GM18868 (cell line): ENCODE data around the gene NPHP3.
"Not testable (repeated sequence)": the region's sequence is repeated elsewhere in the genome, so short reads cannot be mapped to it uniquely, and the experiment has no call there.

Experiments used
- ATAC-seq: cut with Tn5 transposase; IDR thresholded peaks from one replicate; pipeline ENCODE4 v1.9.1; 2021; ENCODE audit warnings: mild to moderate bottlenecking, moderate library complexity; ENCODE audit not compliant: unreplicated experiment

The NPHP3 gene, protein sequence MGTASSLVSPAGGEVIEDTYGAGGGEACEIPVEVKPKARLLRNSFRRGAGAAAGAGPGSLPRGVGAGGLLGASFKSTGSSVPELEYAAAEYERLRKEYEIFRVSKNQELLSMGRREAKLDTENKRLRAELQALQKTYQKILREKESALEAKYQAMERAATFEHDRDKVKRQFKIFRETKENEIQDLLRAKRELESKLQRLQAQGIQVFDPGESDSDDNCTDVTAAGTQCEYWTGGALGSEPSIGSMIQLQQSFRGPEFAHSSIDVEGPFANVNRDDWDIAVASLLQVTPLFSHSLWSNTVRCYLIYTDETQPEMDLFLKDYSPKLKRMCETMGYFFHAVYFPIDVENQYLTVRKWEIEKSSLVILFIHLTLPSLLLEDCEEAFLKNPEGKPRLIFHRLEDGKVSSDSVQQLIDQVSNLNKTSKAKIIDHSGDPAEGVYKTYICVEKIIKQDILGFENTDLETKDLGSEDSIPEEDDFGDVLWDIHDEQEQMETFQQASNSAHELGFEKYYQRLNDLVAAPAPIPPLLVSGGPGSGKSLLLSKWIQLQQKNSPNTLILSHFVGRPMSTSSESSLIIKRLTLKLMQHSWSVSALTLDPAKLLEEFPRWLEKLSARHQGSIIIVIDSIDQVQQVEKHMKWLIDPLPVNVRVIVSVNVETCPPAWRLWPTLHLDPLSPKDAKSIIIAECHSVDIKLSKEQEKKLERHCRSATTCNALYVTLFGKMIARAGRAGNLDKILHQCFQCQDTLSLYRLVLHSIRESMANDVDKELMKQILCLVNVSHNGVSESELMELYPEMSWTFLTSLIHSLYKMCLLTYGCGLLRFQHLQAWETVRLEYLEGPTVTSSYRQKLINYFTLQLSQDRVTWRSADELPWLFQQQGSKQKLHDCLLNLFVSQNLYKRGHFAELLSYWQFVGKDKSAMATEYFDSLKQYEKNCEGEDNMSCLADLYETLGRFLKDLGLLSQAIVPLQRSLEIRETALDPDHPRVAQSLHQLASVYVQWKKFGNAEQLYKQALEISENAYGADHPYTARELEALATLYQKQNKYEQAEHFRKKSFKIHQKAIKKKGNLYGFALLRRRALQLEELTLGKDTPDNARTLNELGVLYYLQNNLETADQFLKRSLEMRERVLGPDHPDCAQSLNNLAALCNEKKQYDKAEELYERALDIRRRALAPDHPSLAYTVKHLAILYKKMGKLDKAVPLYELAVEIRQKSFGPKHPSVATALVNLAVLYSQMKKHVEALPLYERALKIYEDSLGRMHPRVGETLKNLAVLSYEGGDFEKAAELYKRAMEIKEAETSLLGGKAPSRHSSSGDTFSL (N-terminal part only)

DNA sequence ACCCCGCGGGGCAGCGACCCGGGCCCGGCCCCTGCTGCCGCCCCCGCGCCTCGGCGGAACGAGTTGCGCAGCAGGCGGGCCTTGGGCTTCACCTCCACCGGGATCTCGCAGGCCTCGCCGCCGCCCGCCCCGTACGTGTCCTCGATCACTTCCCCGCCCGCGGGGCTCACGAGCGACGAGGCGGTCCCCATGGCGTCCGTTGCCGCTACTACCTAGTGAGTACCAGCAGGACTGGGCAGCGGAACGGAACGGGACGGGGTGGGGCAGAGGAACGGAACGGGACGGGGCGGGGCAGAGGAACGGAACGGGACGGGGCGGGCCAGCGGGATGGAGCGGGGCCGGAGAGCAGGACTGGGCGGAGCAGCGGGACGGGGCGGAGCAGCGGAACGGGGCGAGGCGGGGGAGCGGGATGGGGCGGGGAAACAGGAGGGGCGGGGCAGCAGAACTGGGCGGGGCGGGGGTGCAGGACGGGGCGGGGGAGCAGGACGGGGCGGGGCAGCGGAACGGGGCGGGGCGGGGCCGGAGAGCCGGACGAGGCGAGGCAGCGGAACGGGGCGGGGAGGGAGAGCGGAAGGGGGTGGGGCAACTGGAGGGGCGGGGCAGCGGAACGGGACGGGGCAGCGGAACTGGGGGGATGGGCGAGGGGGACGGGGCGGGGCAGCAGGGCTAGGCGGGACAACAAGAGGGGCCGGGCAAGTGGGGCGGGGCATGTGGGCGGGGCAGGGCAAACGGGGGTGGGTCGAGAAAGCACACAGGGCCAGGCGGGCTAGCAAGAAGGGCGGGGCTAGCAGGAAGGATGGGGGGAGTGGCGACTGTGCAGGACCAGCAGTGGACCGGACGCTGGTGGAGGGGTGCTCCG is at the start of gene NPHP3:
Gene NPHP3 (minus strand): TSS at position 245 of the 859 bp plus-strand sequence. CDS start 54 bp downstream, at position 191.
- ATAC-seq: peak; percentile 81

DNA sequence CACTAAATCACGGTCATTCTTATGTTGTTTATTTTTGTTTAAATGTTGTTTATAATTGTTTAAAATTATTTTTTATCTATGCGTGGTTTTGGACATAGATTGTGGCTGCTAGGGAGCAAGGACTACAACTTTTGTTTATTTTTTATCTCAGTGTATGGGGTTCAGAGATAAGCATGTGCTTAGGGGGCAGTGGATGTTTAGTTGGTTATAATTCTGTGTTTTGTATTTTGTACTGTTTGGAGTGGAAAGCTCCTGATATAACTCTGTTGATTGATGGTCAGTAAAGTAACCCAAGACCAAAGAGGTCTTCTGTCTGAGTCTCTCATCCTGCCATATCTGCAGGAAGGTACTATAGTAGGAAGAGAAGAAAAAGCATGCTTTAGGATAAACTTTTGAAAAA is 36.5 kb upstream of the NPHP3 start:
- no peak for ATAC-seq

DNA sequence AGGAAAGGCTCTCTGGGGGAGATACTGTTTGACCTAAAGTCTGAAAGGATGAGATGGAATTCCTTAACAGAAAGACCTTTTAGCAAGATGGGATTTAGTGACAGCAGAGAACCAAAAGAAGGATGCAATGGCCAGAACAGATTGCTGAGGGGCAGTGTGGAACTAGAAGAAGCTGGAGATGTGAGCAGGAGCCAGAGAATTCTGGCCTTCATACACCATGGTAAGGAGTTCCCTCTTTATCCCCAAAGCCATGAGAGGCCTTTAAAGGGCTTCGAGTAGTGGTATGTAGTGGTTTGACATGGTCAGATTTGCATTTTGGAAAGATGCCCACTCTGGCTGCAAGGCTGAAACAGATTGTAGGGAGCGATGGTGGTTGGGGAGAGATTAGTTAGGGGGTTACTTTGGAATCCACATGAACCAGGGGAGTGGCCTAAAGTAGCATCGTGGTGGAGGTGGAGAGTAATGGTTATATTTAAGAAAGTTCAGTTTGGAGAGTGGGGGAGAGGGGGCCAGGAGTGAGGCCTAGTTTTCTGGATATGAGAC is 34.0 kb upstream of the NPHP3 start:
- ATAC-seq: no peak

DNA sequence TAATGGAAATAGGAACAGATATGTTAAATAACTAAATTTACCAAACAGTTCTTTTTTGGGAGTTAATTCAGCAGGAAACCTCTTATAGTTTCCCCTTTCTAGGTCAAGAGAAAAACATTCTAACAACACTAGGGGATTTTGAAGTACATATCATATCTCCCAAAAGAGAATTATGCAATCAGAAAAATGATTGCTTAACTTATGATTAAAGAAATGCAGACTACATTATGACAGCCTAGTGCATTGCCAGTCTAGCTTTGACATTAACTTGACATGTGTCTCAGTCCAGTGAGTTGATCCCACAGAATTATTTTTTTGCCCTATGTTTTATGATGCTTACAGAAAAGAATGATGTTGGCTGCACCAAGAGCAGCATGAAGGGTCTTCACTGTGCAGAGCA is 31.7 kb upstream of the NPHP3 start:
- ATAC-seq: no peak

DNA sequence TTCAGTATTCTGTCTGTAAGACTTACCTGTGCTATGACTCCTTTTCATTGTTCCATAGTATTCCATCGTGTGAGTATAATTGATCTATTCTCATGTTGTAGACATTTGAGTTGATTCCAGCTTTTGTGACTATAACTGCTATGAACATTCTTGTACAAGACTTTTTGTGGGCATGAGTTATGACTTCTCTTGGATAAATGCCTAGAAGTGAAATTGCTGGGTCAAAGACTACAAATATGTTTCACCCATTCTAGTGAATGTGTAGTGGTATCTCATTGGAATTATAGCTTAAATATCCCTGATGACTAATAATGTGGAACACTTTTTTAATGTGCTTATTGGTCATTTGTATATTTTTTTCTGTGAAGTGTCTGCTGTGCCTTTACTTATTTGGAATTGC is 27.6 kb upstream of the NPHP3 start:
- no peak for ATAC-seq

DNA sequence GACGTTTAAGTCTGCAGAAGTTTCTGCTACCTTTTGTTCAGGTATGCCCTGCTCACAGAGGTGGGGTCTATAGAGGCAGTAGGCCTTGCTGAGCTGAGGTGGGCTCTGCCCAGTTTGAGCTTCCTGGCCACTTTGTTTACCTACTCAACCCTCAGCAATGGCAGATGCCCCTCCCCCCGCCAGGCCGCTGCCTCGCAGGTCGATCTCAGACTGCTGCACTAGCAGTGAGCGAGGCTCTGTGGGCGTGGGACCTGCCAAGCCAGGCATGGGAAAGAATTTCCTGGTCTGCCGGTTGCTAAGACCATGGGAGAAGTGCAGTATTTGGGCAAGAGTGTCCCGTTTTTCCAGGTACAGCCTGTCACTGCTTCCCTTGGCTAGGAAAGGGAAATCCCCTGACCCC is 24.5 kb upstream of the NPHP3 start:
- not testable (repeated sequence) for ATAC-seq

DNA sequence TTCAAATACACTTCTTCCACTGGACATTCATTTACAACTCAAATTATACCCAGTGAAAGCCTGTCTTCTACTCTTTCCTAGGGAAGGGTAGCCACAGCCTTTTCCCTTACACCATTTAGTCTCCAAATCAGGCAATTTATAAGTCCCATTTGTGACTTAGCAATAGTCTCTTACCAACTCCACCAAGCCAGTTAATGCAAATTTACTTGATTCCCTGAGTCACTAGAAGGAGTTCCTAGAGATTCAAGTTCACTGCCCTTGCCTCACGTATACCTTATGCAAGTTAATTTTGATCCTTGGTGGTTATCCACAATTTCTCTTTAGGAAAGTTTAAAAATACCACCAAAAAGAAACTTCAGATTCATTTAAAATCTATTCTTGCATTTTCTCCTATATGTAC is 16.1 kb upstream of the NPHP3 start:
- ATAC-seq: no peak

DNA sequence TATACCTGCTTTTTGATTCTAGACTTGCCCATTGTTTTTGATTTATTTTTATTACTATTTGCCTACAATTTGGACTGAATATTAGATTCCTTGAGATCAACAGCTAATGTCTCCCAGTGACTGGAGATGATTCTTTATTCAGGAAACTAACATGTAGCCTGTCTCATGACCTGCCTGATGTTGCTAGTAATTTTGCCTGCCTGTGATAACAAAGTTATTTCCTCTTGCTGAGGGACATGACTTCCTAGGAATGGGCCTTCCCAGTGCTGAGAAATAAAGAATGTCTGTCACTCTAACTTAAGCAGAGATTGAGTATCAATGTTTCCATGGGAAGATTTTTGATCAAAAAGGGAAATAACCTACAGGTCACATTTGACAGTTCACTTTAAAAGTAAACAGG is 13.4 kb upstream of the NPHP3 start:
- no peak for ATAC-seq

DNA sequence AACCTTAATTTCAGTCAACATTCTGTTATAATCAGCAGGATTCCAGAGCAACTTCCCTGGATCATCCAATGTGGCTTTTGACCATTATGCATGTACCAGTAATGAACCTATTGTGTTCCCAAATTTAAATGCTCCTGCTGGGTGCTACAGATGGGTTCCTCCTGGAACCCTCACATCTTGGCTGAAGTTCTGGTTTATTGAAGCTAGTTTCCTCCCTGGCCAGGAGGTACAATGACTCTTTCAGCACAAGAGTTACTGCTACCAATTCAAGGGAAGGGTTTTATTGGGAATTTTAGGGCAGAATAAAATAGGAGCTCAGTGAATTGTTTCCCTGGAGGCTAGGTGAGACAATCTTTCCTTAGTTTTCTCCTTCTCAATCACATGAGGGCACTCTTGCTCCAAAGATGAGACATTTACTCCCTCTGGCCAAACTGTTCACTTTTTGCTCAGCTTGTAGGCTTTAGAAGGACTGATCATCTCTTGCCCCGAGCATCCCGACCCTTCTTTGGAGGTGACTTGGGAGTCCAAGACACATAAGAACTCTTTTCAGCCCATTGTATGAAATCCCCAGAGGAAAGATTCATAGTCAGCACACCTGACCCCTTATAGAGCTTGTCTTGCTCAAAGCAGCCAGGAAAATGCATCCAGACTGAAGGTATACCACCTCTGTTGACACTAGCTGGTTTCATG is 8.8 kb upstream of the NPHP3 start:
- ATAC-seq: peak; percentile 39

DNA sequence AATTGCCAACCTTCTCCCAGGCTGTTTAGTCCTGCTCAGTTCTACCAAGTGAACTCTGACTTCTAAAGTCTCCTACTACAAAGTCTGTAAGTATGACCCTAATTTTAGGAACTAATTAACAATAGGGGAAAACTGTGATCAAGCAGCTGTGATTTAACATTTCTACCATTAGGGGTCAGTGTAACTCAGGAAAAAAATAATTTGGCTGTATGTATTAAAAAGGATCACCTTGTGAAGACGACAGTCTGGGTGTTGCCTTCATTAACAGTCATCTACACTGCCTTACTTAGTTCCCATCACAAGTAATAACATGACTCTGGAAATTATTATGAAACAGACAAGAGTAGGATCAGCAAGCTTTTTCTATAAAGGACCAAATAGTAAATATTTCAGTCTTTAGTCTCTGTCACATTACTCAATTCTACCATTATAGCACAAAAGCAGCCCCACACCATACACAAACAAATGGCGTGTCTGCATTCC is 4.2 kb upstream of the NPHP3 start:
- ATAC-seq: no peak

DNA sequence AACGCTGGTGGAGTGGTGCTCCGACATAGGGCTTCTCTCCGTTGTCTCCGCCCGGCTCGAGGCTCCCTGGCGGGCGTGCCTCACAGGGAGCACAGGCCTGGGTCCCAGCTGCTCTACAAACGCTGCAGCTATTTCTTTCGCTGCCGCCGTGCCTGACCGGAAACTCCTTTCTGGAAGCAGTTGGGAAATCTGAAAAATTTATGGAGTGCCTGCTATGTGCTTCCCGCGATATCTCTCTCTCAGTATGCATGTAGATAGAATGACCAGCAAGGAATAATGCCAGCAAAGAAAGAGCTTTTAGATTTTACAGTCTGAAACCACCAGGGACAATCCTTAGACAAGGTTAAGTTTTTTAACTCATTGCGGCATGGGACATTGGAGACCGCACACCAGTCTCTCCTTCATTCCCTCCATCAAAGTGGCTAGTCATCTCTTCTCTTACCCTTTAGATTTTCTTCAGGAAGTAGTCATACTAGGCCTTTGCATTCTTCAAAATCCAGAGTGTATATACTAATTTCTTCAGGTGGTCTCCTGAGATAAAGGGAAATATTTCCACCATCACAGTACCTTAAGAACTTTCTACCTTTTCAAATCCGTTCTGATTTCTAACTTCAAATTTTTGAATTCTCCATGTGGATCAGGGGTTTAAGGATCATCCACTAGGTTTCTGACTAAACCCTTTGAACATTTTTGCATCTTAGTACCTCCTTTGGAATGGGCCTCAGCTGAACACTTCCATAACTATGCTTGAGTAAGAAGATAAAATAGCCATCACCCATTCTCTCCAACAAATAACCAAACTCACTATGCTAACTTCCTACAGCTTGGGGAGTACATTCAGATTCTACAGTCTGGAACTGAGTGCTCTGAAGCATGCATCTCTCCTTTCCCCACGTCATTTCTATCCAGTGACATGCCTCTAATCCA is 1.1 kb upstream of the NPHP3 start:
- peak; percentile 1 for ATAC-seq

DNA sequence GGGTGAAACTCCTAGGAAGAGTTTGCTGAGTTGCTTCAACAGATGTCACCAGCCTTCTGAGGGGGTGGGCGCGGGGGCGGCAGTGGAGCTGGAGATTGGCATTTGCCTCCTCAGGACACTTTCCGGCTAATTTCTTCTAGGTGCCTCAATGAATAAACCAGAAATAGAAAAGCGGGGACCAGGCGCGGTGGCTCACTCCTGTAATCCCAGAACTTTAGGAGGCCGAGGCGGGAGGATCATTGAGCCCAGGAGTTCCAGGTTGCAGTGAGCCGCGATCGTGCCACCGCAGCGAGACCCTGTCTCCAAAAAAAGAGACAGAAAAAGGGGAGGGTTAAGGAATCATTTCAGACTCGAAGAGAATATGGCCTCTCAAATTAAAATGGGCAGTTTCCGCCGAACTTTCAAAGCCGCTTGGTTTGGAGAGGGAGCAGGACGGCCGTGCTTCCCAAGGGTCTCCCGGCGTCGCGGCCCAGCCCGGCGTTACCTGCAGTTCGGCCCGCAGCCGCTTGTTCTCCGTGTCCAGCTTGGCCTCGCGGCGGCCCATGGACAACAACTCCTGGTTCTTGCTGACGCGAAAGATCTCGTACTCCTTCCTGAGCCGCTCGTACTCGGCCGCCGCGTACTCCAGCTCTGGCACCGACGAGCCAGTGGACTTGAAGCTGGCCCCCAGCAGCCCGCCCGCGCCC is 587 bp downstream of the NPHP3 start:
- peak; percentile 5 for ATAC-seq

DNA sequence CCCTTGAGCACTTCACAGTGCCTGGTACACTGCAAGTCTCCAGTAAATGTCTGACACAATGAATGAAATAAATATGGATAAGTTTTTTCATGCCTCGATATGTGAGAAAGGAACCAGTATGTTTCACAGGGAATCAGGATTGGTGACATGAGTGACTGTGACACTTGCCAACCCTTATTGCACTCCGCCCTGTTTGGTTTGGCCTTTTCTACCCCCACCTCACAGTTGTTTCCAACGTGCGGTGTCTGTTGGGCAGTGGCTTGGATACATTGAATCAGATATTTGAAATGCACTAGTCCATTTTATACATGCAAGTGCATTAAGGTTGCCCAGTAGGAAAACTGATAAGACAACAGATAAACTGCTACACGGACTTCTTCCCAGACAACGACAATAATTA is 2.0 kb downstream of the NPHP3 start:
- ATAC-seq: no peak

DNA sequence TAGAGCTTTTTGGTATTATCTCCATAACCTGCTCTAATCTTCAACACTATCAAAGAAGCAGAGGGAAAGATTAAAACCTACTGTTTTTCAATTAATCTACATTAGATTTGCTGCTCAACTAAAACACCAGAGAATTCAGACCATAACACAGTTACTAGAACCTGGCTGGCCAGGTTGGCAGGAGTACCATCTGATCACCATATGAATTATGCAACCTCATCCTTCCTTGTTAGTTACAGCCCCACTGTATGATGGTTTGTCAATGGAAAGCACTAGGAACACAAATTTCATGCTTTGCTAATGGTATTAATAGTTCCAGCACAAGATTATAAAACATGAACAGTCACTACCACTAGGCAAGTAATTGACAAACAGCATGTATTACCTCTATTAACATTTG is 5.8 kb downstream of the NPHP3 start:
- no peak for ATAC-seq

DNA sequence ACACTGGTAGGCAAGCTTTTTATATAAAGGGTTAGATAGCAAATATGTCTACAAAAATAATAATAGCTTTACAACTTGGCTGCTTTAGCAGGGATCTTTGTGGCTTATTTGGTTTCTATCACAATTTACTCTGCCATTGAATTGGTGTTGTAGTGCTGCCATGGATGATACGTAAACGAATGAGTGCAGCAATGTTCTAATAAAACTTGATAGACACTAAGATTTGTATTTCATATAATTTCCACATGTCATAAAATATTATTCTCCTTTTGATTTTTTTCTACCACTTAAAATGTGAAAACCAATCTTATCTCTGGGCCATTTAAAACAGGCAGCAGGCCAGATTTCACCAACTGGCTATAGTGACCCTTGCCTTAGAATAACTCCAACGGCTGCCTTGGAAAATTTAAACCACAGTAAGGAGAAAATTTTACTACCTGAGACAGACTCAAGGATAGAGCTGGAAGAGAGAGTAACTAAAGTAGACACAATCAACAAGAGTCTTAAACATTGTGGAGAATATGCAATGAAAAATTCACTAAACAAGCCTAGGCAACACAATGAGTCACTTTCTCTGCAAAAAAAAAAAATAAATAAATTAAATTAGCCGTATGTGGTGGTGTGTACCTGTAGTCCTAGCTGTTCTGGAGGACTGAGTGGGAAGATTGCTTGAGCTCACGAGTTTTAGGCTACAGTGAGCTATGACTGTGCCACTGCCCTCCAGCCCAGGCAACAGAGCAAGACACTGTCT is 8.1 kb downstream of the NPHP3 start:
- ATAC-seq: no peak

DNA sequence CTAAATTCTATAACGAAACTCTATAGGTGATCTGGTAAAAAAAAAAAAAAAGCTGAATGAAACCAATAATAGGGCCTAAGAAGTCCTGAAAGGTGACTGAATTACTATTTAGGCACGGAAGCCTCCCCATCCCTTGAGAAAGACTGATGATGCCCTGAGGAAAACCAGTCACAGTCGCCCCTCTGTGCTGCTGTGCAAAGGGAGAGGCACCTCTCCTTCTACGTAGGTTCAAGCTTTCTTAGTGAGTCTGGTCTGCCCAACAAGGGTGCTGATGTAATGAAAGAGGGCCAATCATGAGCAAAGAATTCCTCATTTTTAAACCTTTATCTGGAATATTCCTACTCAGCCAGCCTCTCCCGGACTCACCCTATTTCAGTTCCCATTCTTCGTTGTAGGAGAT is 11.9 kb downstream of the NPHP3 start:
- no peak for ATAC-seq

DNA sequence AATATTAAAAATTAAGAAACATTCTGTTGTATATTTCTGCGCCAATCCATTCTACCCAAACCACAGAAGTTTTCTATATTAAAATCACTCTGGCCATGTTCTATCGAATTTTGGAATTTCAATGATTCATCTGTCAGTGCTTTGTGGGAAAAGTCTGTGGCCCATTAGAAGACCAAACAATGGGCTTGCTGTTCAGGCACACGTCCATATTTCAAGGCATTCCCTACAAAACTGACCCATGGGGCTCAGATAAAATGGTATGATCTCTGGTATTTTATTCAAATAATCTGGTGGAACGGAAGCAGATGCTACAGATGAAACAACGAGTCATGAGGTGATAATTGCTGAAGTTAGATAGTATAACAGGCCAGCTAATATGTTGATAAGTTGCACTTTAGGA is 12.4 kb downstream of the NPHP3 start:
- no peak for ATAC-seq
